GM12872 (cell line): Measurements from ENCODE around the gene GALNT2.

ENCODE experiments used
- CTCF ChIP-seq: IDR thresholded peaks from 3 replicates; pipeline ENCODE4 v1.5.1; 2011; ENCODE audit warnings: low read depth, mild to moderate bottlenecking, low read length, moderate library complexity; ENCODE audit not compliant: insufficient read depth

Gene GALNT2

GRCh38 chr1:230237805-230238204 is 170.8 kb downstream of the GALNT2 start:
- TF ChIP-seq CTCF, result no peak

GRCh38 chr1:230240446-230241086 is 173.5 kb downstream of the GALNT2 start:
- TF ChIP-seq CTCF, result no peak

- TF ChIP-seq CTCF, result no peak
These were observed 175.3 kb downstream of the GALNT2 start for GRCh38 chr1:230242326-230242725.

- TF ChIP-seq CTCF, result no peak
These were observed 176.1 kb downstream of the GALNT2 start for GRCh38 chr1:230243146-230243545.

- TF ChIP-seq CTCF, result no peak
These were observed 176.7 kb downstream of the GALNT2 start for GRCh38 chr1:230243583-230244353.

GRCh38 chr1:230246551-230246950 is 179.5 kb downstream of the GALNT2 start:
- TF ChIP-seq CTCF, result no peak

- no peak for TF ChIP-seq CTCF
These were observed 181.2 kb downstream of the GALNT2 start for GRCh38 chr1:230248016-230248888.
